Measurements from ENCODE around the gene GLRX5. TPM values are rescaled to one million over a fixed set of nuclear protein-coding genes. Genes with fewer than 3 reads are reported as not detected.

GLRX5 gene
- total RNA-seq, 1 experiment from 2014 or later: 62.2 TPM

DNA sequence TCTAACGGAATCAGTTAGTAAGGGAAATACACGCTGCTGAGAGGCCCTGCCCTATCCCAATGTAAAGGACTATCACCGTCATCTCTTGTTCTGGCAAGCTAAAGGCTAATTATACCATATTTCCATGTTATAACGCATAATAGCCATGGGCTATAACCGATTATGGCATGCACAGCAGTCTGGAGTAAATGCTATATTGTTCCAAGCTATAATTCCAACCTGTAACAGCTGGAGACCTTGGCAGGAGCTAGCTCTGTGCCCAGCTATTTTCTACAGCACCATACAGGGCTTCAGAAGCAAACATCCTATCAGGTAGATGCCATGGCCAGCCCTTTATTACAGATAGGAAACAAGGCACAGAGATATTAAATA is 44.7 kb upstream of the GLRX5 start:
- Histone ChIP-seq H3K23me2 (ENCODE audit: insufficient read length, low read depth, low read length, poor library complexity, severe bottlenecking) (no peaks in the 10 kb centered on the region), H3K56ac (ENCODE audit: insufficient read length, low read depth, low read length) (no peak overlapping the region), H2BK15ac (ENCODE audit: low read depth, low read length) (no peak overlapping the region), H2BK5ac (ENCODE audit: insufficient read length, low read length) (no peak overlapping the region), H2BK20ac (ENCODE audit: low read depth, low read length, poor library complexity, severe bottlenecking) (no peak overlapping the region), H2AK5ac (ENCODE audit: insufficient read length, low read length) (no peak overlapping the region), H3K18ac (ENCODE audit: insufficient read length, low read depth, low read length) (no peak overlapping the region), H4K91ac (ENCODE audit: insufficient read length, low read depth, low read length) (no peak overlapping the region), H3K27me3 (ENCODE audit: insufficient read depth, low read length) (no peaks in the 10 kb centered on the region), H3K9me3 (ENCODE audit: control insufficient read depth, low read depth, low read length) (no peaks in the 10 kb centered on the region), H3K79me2 (ENCODE audit: insufficient read depth, low read length) (no peaks in the 10 kb centered on the region), H3K4me1 (ENCODE audit: insufficient read depth, low read length) (no peaks in the 10 kb centered on the region), H3K4ac (ENCODE audit: low read depth, low read length) (no peak overlapping the region), H3K9ac (ENCODE audit: extremely low read depth, insufficient read length, low read length) (no peak overlapping the region), H3K27ac (ENCODE audit: insufficient read length, low read depth, low read length) (no peak overlapping the region), H3K23ac (ENCODE audit: insufficient read length, low read depth, low read length) (no peak overlapping the region), H3K79me1 (ENCODE audit: insufficient read depth, low read depth, low read length, poor library complexity, severe bottlenecking) (no peaks in the 10 kb centered on the region), H4K5ac (ENCODE audit: insufficient read length, low read depth, low read length) (no peak overlapping the region), H4K8ac (replicated peaks; ENCODE audit: insufficient read length, low read depth, low read length) (no peak overlapping the region), H2AFZ (ENCODE audit: low read length) (no peak overlapping the region), H2BK12ac (ENCODE audit: insufficient read length, low read depth, low read length) (no peak overlapping the region), H2BK120ac (ENCODE audit: low read depth, low read length, poor library complexity, severe bottlenecking) (no peak overlapping the region), H3K4me2 (ENCODE audit: insufficient read depth, insufficient read length, low read length) (no peak overlapping the region), H4K20me1 (ENCODE audit: control insufficient read depth, insufficient read depth, insufficient read length) (no peaks in the 10 kb centered on the region), H3K14ac (ENCODE audit: insufficient read depth, low read length) (no peak overlapping the region), H3T11ph (ENCODE audit: low read length) (no peak overlapping the region)
- H3K27me3 Mint-ChIP-seq (ENCODE audit: low read depth): no peaks in the 10 kb centered on the region
- DNase-seq: no peak
- TF ChIP-seq, protein P1, sequence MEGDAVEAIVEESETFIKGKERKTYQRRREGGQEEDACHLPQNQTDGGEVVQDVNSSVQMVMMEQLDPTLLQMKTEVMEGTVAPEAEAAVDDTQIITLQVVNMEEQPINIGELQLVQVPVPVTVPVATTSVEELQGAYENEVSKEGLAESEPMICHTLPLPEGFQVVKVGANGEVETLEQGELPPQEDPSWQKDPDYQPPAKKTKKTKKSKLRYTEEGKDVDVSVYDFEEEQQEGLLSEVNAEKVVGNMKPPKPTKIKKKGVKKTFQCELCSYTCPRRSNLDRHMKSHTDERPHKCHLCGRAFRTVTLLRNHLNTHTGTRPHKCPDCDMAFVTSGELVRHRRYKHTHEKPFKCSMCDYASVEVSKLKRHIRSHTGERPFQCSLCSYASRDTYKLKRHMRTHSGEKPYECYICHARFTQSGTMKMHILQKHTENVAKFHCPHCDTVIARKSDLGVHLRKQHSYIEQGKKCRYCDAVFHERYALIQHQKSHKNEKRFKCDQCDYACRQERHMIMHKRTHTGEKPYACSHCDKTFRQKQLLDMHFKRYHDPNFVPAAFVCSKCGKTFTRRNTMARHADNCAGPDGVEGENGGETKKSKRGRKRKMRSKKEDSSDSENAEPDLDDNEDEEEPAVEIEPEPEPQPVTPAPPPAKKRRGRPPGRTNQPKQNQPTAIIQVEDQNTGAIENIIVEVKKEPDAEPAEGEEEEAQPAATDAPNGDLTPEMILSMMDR (conservative IDR thresholded peaks at IDR 0.05): no peak
- peaks cover 11 to 12% of the 10 kb centered on the region in 2 experiments for H3K4me1 Mint-ChIP-seq
- WGBS (ENCODE audit: extremely low coverage, insufficient read length, low lambda C conversion rate): no CpG with 5 or more reads among the region's 5 CpGs
- H3K4me3 Mint-ChIP-seq: no peak overlapping the region
- H3K9me3 Mint-ChIP-seq: peaks cover 0 to 3% of the 10 kb centered on the region in 2 experiments; a peak in 1 of 5 replicates
- no peak overlapping the region for H3K27ac Mint-ChIP-seq
- H3K36me3 Mint-ChIP-seq (ENCODE audit: insufficient read depth in 1 of 3, low read depth in 3 of 3): no peaks in the 10 kb centered on the region
